GM23338 (cell line): ENCODE data around the gene CENPV. TPM values are rescaled to one million over a fixed set of nuclear protein-coding genes. Genes with fewer than 3 reads are reported as not detected.

Experiments
- ATAC-seq: fragments of 200-7000 bp; cut with Tn5 transposase; 3 replicates; pipeline ENCODE4 v1.9.1; 2020
- DNase-seq: peaks from one replicate; pipeline ENCODE4 v3.0.0-alpha.2; 2015; ENCODE audit warnings: low spot score
- H2AFZ ChIP-seq: fragments of 200-600 bp; sonication (generic); 2 replicates; pipeline ENCODE4 v1.8.0; 2016; ENCODE audit warnings: antibody characterized with exemption, mild to moderate bottlenecking, moderate library complexity
- H3F3A ChIP-seq: fragments of 200-600 bp; sonication (generic); replicated peaks from 2 replicates; pipeline ENCODE4 v1.8.0; 2017; ENCODE audit warnings: antibody characterized with exemption, mixed run types, low read depth
- H3K27ac ChIP-seq: fragments of 200-600 bp; sonication (generic); 2 replicates; pipeline ENCODE4 v1.6.1; 2016; ENCODE audit warnings: low read depth
- H3K27me3 ChIP-seq: fragments of 200-600 bp; sonication (generic); 2 replicates; pipeline ENCODE4 v1.8.0; 2016; ENCODE audit warnings: mild to moderate bottlenecking, mixed run types, moderate library complexity; ENCODE audit not compliant: insufficient read depth
- H3K36me3 ChIP-seq: fragments of 200-600 bp; sonication (generic); 2 replicates; pipeline ENCODE4 v1.8.0; 2016; ENCODE audit warnings: mild to moderate bottlenecking; ENCODE audit not compliant: insufficient read depth
- H3K4me1 ChIP-seq: fragments of 200-600 bp; sonication (generic); 2 replicates; pipeline ENCODE4 v1.8.0; 2016; ENCODE audit warnings: mild to moderate bottlenecking, moderate library complexity; ENCODE audit not compliant: insufficient read depth
- H3K4me2 ChIP-seq: fragments of 200-600 bp; sonication (generic); 2 replicates; pipeline ENCODE4 v1.7.1; 2017; ENCODE audit warnings: mixed run types
- H3K4me3 ChIP-seq: fragments of 200-600 bp; sonication (generic); 2 replicates; pipeline ENCODE4 v1.6.1; 2016; ENCODE audit warnings: mixed run types
- H3K79me2 ChIP-seq: fragments of 200-600 bp; sonication (generic); replicated peaks from 2 replicates; pipeline ENCODE4 v1.8.0; 2017; ENCODE audit warnings: mild to moderate bottlenecking; ENCODE audit not compliant: insufficient read depth
- H3K9me2 ChIP-seq: fragments of 200-600 bp; sonication (generic); 2 replicates; pipeline ENCODE4 v1.8.0; 2017; ENCODE audit not compliant: insufficient read depth
- H4K20me1 ChIP-seq: fragments of 200-600 bp; sonication (generic); replicated peaks from 2 replicates; pipeline ENCODE4 v1.8.0; 2017; ENCODE audit warnings: mild to moderate bottlenecking; ENCODE audit not compliant: insufficient read depth
- H3K27ac Mint-ChIP-seq: 2 replicates; pipeline ENCODE4 v1.8.0; 2020; ENCODE audit warnings: inconsistent platforms, mild to moderate bottlenecking, moderate library complexity, mixed read lengths
- H3K27me3 Mint-ChIP-seq: 3 replicates; pipeline ENCODE4 v1.8.0; 2022; ENCODE audit warnings: low read depth, mild to moderate bottlenecking, moderate library complexity, mixed read lengths, inconsistent platforms; ENCODE audit not compliant: insufficient read depth, poor library complexity
- H3K36me3 Mint-ChIP-seq: 3 replicates; pipeline ENCODE4 v1.8.0; 2021; ENCODE audit warnings: low read depth, mild to moderate bottlenecking, inconsistent platforms, moderate library complexity, mixed read lengths
- H3K4me1 Mint-ChIP-seq: 3 replicates; pipeline ENCODE4 v1.8.0; 2020; ENCODE audit warnings: mild to moderate bottlenecking, inconsistent platforms, mixed read lengths
- H3K4me3 Mint-ChIP-seq: 3 replicates; pipeline ENCODE4 v1.8.0; 2021; ENCODE audit warnings: moderate library complexity, mild to moderate bottlenecking, inconsistent platforms, mixed read lengths
- H3K9me3 Mint-ChIP-seq: 3 replicates; pipeline ENCODE4 v1.8.0; 2020; ENCODE audit warnings: moderate library complexity, mild to moderate bottlenecking, inconsistent platforms, mixed read lengths
- CREB1 ChIP-seq: fragments of 250-450 bp; sonication (Bioruptor Pico); IDR thresholded peaks from 2 replicates; pipeline ENCODE4 v1.5.0; 2020; ENCODE audit warnings: low read depth, mild to moderate bottlenecking, moderate library complexity
- EZH2 ChIP-seq: fragments of 200-600 bp; sonication (generic); IDR thresholded peaks from one replicate; pipeline ENCODE4 v1.8.0; 2017; ENCODE audit warnings: antibody characterized with exemption, mild to moderate bottlenecking, low read depth; ENCODE audit not compliant: unreplicated experiment
- EZH2phosphoT487 ChIP-seq: fragments of 200-600 bp; sonication (generic); IDR thresholded peaks from one replicate; pipeline ENCODE4 v1.8.1; 2018; ENCODE audit warnings: antibody characterized with exemption; ENCODE audit not compliant: unreplicated experiment
- JUNB ChIP-seq: IDR thresholded peaks from one replicate; pipeline ENCODE4 v1.6.1; 2016; ENCODE audit warnings: antibody characterized with exemption; ENCODE audit not compliant: unreplicated experiment
- NANOG ChIP-seq: IDR thresholded peaks from 2 replicates; pipeline ENCODE4 v1.6.1; 2016; ENCODE audit warnings: antibody characterized with exemption, borderline replicate concordance
- POLR2AphosphoS5 ChIP-seq: IDR thresholded peaks from 2 replicates; pipeline ENCODE4 v1.6.1; 2016; ENCODE audit warnings: antibody characterized with exemption, low read depth
- STAT1 ChIP-seq: IDR thresholded peaks from one replicate; pipeline ENCODE4 v1.6.1; 2016; ENCODE audit warnings: antibody characterized with exemption; ENCODE audit not compliant: unreplicated experiment
- ZNF114 ChIP-seq: fragments of 250-450 bp; sonication (Bioruptor Pico); IDR thresholded peaks from 2 replicates; pipeline ENCODE4 v1.5.0; 2020; ENCODE audit warnings: mild to moderate bottlenecking, moderate library complexity
- ZNF331 ChIP-seq: fragments of 250-450 bp; sonication (Bioruptor Pico); IDR thresholded peaks from 2 replicates; pipeline ENCODE4 v1.5.0; 2020; ENCODE audit warnings: low read depth, mild to moderate bottlenecking, moderate library complexity
- polyA plus RNA-seq: library from polyadenylated mRNA; unstranded; fragments of >200 nt; fragmentation: Nextera tagmentation; extraction: Ambion mirVana; gene quantifications from 2 replicates; pipeline ENCODE4 v1.2.1, GENCODE V29; 2016
- total RNA-seq: library from RNA; depleted of rRNA; stranded (reverse); fragments of >200 nt; shearing (Covaris generic); gene quantifications from 2 replicates; pipeline ENCODE4 v1.2.3, GENCODE V29; 2014
- TF ChIP-seq, protein P1 (sequence below): IDR thresholded peaks from 2 replicates; pipeline ENCODE4 v1.6.1; 2016; ENCODE audit warnings: antibody characterized with exemption
- TF ChIP-seq, protein P2 (sequence below), 2 experiments: fragments of 200-600 bp in 1 of 2; sonication (generic) in 1 of 2; conservative IDR thresholded peaks; 2 replicates each; pipeline versions ENCODE4 v1.5.1 to v1.6.1; 2016 to 2017; ENCODE audit warnings: antibody characterized with exemption in 2 of 2, low read depth in 2 of 2, mild to moderate bottlenecking in 2 of 2, moderate library complexity in 1 of 2
- TF ChIP-seq, protein P3 (sequence below): IDR thresholded peaks from one replicate; pipeline ENCODE4 v1.6.1; 2018; ENCODE audit warnings: antibody characterized with exemption; ENCODE audit not compliant: unreplicated experiment
- TF ChIP-seq, protein P4 (sequence below): fragments of 250-450 bp; sonication (Bioruptor Pico); IDR thresholded peaks from 2 replicates; pipeline ENCODE4 v1.5.0; 2020; ENCODE audit warnings: mild to moderate bottlenecking, moderate library complexity

Gene CENPV
- total and polyA plus RNA-seq, 2 experiments from 2014 or later: 139 to 300 TPM

DNA sequence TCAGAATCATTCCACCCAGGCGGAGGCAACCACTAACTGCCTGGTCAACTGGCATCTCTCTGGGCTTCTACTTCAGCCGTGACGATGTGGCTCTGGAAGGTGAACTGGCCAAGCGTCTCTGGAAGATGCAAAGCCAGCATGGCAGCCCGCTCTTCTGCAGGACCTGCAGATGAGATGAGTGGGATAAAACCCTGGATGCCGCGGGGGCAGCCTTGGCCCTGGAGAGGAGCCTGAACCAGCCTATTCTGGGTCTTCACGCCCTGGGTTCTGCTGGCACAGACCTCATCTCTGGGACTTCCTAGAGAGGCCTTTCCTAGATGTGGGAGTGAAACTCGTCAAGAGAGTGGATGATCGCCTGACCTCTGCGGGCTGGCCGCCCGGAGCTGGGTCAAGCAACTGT, 38.2 kb upstream of the CENPV start:
- Mint-ChIP-seq H3K27ac (no peak overlapping the region), H3K36me3 (peaks cover 9% of the 10 kb centered on the region; the same call in 2 of the 3 replicates), H3K27me3 (peaks cover 12% of the 10 kb centered on the region), H3K4me1 (peaks cover 9% of the 10 kb centered on the region; the same call in 2 of the 3 replicates), H3K4me3 (no peak overlapping the region), H3K9me3 (no peaks in the 10 kb centered on the region; the same call in 2 of the 3 replicates)
- no peak for TF ChIP-seq ZNF331 (CRISPR knock-in tag)
- TF ChIP-seq CREB1 (CRISPR knock-in tag): no peak
- no peak for TF ChIP-seq EZH2
- TF ChIP-seq, protein P1, sequence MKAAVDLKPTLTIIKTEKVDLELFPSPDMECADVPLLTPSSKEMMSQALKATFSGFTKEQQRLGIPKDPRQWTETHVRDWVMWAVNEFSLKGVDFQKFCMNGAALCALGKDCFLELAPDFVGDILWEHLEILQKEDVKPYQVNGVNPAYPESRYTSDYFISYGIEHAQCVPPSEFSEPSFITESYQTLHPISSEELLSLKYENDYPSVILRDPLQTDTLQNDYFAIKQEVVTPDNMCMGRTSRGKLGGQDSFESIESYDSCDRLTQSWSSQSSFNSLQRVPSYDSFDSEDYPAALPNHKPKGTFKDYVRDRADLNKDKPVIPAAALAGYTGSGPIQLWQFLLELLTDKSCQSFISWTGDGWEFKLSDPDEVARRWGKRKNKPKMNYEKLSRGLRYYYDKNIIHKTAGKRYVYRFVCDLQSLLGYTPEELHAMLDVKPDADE: no peak
- TF ChIP-seq STAT1: no peak
- no peak for TF ChIP-seq POLR2AphosphoS5
- no peak for TF ChIP-seq EZH2phosphoT487
- no peak for TF ChIP-seq ZNF114
- TF ChIP-seq, protein P2, sequence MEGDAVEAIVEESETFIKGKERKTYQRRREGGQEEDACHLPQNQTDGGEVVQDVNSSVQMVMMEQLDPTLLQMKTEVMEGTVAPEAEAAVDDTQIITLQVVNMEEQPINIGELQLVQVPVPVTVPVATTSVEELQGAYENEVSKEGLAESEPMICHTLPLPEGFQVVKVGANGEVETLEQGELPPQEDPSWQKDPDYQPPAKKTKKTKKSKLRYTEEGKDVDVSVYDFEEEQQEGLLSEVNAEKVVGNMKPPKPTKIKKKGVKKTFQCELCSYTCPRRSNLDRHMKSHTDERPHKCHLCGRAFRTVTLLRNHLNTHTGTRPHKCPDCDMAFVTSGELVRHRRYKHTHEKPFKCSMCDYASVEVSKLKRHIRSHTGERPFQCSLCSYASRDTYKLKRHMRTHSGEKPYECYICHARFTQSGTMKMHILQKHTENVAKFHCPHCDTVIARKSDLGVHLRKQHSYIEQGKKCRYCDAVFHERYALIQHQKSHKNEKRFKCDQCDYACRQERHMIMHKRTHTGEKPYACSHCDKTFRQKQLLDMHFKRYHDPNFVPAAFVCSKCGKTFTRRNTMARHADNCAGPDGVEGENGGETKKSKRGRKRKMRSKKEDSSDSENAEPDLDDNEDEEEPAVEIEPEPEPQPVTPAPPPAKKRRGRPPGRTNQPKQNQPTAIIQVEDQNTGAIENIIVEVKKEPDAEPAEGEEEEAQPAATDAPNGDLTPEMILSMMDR (conservative IDR thresholded peaks at IDR 0.05; ENCODE audit: low read depth in 2 of 2): no peak
- no peak for TF ChIP-seq JUNB
- TF ChIP-seq NANOG: no peak
- TF ChIP-seq, protein P3, sequence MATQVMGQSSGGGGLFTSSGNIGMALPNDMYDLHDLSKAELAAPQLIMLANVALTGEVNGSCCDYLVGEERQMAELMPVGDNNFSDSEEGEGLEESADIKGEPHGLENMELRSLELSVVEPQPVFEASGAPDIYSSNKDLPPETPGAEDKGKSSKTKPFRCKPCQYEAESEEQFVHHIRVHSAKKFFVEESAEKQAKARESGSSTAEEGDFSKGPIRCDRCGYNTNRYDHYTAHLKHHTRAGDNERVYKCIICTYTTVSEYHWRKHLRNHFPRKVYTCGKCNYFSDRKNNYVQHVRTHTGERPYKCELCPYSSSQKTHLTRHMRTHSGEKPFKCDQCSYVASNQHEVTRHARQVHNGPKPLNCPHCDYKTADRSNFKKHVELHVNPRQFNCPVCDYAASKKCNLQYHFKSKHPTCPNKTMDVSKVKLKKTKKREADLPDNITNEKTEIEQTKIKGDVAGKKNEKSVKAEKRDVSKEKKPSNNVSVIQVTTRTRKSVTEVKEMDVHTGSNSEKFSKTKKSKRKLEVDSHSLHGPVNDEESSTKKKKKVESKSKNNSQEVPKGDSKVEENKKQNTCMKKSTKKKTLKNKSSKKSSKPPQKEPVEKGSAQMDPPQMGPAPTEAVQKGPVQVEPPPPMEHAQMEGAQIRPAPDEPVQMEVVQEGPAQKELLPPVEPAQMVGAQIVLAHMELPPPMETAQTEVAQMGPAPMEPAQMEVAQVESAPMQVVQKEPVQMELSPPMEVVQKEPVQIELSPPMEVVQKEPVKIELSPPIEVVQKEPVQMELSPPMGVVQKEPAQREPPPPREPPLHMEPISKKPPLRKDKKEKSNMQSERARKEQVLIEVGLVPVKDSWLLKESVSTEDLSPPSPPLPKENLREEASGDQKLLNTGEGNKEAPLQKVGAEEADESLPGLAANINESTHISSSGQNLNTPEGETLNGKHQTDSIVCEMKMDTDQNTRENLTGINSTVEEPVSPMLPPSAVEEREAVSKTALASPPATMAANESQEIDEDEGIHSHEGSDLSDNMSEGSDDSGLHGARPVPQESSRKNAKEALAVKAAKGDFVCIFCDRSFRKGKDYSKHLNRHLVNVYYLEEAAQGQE: no peak
- TF ChIP-seq, protein P4, sequence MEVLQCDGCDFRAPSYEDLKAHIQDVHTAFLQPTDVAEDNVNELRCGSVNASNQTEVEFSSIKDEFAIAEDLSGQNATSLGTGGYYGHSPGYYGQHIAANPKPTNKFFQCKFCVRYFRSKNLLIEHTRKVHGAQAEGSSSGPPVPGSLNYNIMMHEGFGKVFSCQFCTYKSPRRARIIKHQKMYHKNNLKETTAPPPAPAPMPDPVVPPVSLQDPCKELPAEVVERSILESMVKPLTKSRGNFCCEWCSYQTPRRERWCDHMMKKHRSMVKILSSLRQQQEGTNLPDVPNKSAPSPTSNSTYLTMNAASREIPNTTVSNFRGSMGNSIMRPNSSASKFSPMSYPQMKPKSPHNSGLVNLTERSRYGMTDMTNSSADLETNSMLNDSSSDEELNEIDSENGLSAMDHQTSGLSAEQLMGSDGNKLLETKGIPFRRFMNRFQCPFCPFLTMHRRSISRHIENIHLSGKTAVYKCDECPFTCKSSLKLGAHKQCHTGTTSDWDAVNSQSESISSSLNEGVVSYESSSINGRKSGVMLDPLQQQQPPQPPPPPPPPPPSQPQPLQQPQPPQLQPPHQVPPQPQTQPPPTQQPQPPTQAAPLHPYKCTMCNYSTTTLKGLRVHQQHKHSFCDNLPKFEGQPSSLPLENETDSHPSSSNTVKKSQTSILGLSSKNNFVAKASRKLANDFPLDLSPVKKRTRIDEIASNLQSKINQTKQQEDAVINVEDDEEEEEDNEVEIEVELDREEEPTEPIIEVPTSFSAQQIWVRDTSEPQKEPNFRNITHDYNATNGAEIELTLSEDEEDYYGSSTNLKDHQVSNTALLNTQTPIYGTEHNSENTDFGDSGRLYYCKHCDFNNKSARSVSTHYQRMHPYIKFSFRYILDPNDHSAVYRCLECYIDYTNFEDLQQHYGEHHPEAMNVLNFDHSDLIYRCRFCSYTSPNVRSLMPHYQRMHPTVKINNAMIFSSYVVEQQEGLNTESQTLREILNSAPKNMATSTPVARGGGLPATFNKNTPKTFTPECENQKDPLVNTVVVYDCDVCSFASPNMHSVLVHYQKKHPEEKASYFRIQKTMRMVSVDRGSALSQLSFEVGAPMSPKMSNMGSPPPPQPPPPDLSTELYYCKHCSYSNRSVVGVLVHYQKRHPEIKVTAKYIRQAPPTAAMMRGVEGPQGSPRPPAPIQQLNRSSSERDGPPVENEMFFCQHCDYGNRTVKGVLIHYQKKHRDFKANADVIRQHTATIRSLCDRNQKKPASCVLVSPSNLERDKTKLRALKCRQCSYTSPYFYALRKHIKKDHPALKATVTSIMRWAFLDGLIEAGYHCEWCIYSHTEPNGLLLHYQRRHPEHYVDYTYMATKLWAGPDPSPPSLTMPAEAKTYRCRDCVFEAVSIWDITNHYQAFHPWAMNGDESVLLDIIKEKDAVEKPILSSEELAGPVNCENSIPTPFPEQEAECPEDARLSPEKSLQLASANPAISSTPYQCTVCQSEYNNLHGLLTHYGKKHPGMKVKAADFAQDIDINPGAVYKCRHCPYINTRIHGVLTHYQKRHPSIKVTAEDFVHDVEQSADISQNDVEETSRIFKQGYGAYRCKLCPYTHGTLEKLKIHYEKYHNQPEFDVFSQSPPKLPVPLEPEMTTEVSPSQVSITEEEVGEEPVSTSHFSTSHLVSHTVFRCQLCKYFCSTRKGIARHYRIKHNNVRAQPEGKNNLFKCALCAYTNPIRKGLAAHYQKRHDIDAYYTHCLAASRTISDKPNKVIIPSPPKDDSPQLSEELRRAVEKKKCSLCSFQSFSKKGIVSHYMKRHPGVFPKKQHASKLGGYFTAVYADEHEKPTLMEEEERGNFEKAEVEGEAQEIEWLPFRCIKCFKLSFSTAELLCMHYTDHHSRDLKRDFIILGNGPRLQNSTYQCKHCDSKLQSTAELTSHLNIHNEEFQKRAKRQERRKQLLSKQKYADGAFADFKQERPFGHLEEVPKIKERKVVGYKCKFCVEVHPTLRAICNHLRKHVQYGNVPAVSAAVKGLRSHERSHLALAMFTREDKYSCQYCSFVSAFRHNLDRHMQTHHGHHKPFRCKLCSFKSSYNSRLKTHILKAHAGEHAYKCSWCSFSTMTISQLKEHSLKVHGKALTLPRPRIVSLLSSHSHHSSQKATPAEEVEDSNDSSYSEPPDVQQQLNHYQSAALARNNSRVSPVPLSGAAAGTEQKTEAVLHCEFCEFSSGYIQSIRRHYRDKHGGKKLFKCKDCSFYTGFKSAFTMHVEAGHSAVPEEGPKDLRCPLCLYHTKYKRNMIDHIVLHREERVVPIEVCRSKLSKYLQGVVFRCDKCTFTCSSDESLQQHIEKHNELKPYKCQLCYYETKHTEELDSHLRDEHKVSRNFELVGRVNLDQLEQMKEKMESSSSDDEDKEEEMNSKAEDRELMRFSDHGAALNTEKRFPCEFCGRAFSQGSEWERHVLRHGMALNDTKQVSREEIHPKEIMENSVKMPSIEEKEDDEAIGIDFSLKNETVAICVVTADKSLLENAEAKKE (CRISPR knock-in tag): no peak
- no peak for ATAC-seq
- H3K9me2 ChIP-seq: no peaks in the 10 kb centered on the region
- H3K4me2 ChIP-seq: no peak overlapping the region
- no peaks in the 10 kb centered on the region for H3F3A ChIP-seq
- H3K27me3 ChIP-seq: no peaks in the 10 kb centered on the region
- H2AFZ ChIP-seq: no peak overlapping the region
- no peak for DNase-seq
- H3K27ac ChIP-seq: no peak overlapping the region
- peaks cover 6% of the 10 kb centered on the region; the same call in 1 of the 2 replicates for H3K4me1 ChIP-seq
- no peaks in the 10 kb centered on the region for H4K20me1 ChIP-seq
- H3K4me3 ChIP-seq: no peak overlapping the region
- H3K79me2 ChIP-seq: no peaks in the 10 kb centered on the region; the same call in 1 of the 2 replicates
- no peaks in the 10 kb centered on the region for H3K36me3 ChIP-seq
